Stimulated activated CD8-positive, alpha-beta memory T cell treated with anti-CD3 and anti-CD28 coated beads, Interleukin-15, amount 100 ng/mL, for 1 hour (primary cell): ENCODE measurements around the gene MTPN.

ENCODE experiments used
- DNase-seq: peaks from one replicate; pipeline ENCODE4 v3.0.0-alpha.2; 2020; ENCODE audit warnings: low read depth

The MTPN gene

GRCh38 chr7:135884495-135885232 lies 92.5 kb downstream of the MTPN start:
- no peak for DNase-seq

GRCh38 chr7:135879233-135879632 lies 97.9 kb downstream of the MTPN start:
- DNase-seq: no peak

- no peak for DNase-seq
Measured at GRCh38 chr7:135878284-135878683, 98.9 kb downstream of the MTPN start.

GRCh38 chr7:135877805-135878204 lies 99.4 kb downstream of the MTPN start:
- DNase-seq: no peak
